ENCODE measurements around the gene TIAM2. TPM values are rescaled to one million over a fixed set of nuclear protein-coding genes. Genes with fewer than 3 reads are reported as not detected.

The TIAM2 gene
- total and polyA plus RNA-seq, 12 donors: 4.0 to 24.7 (median 8.8) TPM

- Histone ChIP-seq H3K4me3 (no peak overlapping the region), H3K36me3 (replicated peaks in 1 of 2) (no peaks in the 10 kb centered on the region), H3K4me1 (replicated peaks in 1 of 2) (no peaks in the 10 kb centered on the region), H3K27me3 (no peaks in the 10 kb centered on the region), H3K9me3 (replicated peaks in 1 of 3) (no peaks in the 10 kb centered on the region), H3K27ac (no peak overlapping the region)
- DNase-seq: no peak
- WGBS, 4 donors: 95 to 100% (median 98%) methylated on average over 2 of the region's 2 CpGs
- intact Hi-C loops (cut with DNase I): no loop called here
- TF ChIP-seq CTCF (IDR thresholded peaks at IDR 0.05) (no peak), POLR2A (IDR thresholded peaks at IDR 0.05) (no peak)
Measured at GRCh38 chr6:155194399-155194798, 199.3 kb downstream of the TIAM2 start.

- DNase-seq: no peak
- H3K9me3 ChIP-seq (replicated peaks in 1 of 3): no peaks in the 10 kb centered on the region
- H3K27me3 ChIP-seq: no peaks in the 10 kb centered on the region
- H3K36me3 ChIP-seq (replicated peaks in 1 of 2): no peaks in the 10 kb centered on the region
- no peak overlapping the region for H3K4me3 ChIP-seq
- intact Hi-C loops (cut with DNase I): no loop called here
- peaks cover 6 to 13% of the 10 kb centered on the region in 2 donors for H3K4me1 ChIP-seq (replicated peaks in 1 of 2)
- H3K27ac ChIP-seq: no peak overlapping the region
- WGBS, 4 donors: 93 to 96% (median 94%) methylated on average over 7 of the region's 7 CpGs
- TF ChIP-seq CTCF (IDR thresholded peaks at IDR 0.05) (no peak), POLR2A (IDR thresholded peaks at IDR 0.05) (no peak)
Measured at GRCh38 chr6:155195903-155196302, 200.8 kb downstream of the TIAM2 start.

GRCh38 chr6:155196911-155197310 lies 201.8 kb downstream of the TIAM2 start:
- intact Hi-C loops (cut with DNase I): no loop called here
- no peak overlapping the region for H3K27ac ChIP-seq
- TF ChIP-seq POLR2A (IDR thresholded peaks at IDR 0.05) (no peak), CTCF (IDR thresholded peaks at IDR 0.05) (no peak)
- no peak for DNase-seq
- H3K4me1 ChIP-seq (replicated peaks in 1 of 2): peaks cover 12 to 23% of the 10 kb centered on the region in 2 donors
- H3K9me3 ChIP-seq (replicated peaks in 1 of 3): no peaks in the 10 kb centered on the region
- 46 to 60% (median 54%) methylated on average over 2 of the region's 2 CpGs for WGBS, 4 donors
- H3K36me3 ChIP-seq (replicated peaks in 1 of 2): no peaks in the 10 kb centered on the region
- no peaks in the 10 kb centered on the region for H3K27me3 ChIP-seq
- no peak overlapping the region for H3K4me3 ChIP-seq

GRCh38 chr6:155197932-155198331 lies 202.8 kb downstream of the TIAM2 start:
- intact Hi-C loops (cut with DNase I): no loop called here
- Histone ChIP-seq H3K27ac (no peak overlapping the region), H3K4me3 (no peak overlapping the region), H3K36me3 (replicated peaks in 1 of 2) (no peaks in the 10 kb centered on the region), H3K9me3 (replicated peaks in 1 of 3) (no peaks in the 10 kb centered on the region), H3K27me3 (no peaks in the 10 kb centered on the region), H3K4me1 (replicated peaks in 1 of 2) (peaks cover 12 to 25% of the 10 kb centered on the region in 2 donors)
- no peak for TF ChIP-seq CTCF (IDR thresholded peaks at IDR 0.05)
- TF ChIP-seq POLR2A (IDR thresholded peaks at IDR 0.05): no peak
- WGBS, 4 donors: 92 to 100% (median 98%) methylated on average over 2 of the region's 2 CpGs
- DNase-seq: no peak

All from adrenal gland (tissue), 12 donors.